AG20443 (cell line): ENCODE data around the gene WIPF2.
"Not testable (repeated sequence)": the region's sequence is repeated elsewhere in the genome, so short reads cannot be mapped to it uniquely, and the experiment has no call there.

ENCODE experiments used
- DNase-seq: peaks from one replicate; pipeline ENCODE4 v3.0.0; 2012; ENCODE audit warnings: low spot score, mixed read lengths

Gene WIPF2

GRCh38 chr17:40191237-40192208 lies 27.6 kb upstream of the WIPF2 start:
- peak; percentile 90 for DNase-seq

DNA sequence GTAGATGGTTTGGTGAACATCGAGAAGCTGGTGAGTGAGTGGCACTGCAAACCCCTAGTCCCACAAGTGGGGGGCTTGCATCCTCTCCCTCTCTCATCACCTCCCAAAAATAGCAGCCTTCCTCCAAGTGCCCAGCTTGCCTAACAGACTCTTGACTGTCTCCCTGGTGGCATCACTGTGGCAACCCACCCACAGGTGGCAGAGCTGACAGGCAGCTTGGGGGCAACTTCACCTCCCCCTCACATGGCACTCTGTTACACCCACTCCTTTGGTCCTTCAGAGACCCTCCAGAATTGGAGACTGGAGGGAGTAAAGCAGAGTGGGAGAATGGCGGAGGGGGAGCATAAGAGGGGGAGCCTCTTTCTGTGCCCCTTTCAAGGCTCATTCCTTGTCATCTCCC lies 26.1 kb upstream of the WIPF2 start:
- DNase-seq = no peak

DNA sequence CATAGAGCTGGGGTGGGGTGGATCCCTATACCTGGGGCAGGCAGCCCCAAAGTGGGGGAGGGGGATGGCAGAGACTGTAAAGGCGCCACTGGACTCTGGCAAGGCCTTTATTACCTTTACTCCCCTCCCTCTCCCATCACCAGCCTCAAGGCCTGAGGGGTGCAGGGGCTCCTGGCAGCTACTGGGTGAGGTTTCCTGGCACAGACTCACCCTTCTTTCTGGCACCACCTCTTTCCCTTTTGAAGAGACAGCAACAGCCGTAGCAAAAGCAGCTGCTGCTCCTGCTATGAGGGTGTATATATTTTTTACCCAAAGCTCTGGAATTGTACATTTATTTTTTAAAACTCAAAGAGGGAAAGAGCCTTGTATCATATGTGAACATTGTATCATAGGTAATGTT lies 24.3 kb upstream of the WIPF2 start:
- DNase-seq = no peak

GRCh38 chr17:40197550-40197949 lies 21.6 kb upstream of the WIPF2 start:
- no peak for DNase-seq

GRCh38 chr17:40197965-40198456 lies 21.1 kb upstream of the WIPF2 start:
- not testable (repeated sequence) for DNase-seq

GRCh38 chr17:40198576-40198975 lies 20.5 kb upstream of the WIPF2 start:
- DNase-seq = no peak

DNA sequence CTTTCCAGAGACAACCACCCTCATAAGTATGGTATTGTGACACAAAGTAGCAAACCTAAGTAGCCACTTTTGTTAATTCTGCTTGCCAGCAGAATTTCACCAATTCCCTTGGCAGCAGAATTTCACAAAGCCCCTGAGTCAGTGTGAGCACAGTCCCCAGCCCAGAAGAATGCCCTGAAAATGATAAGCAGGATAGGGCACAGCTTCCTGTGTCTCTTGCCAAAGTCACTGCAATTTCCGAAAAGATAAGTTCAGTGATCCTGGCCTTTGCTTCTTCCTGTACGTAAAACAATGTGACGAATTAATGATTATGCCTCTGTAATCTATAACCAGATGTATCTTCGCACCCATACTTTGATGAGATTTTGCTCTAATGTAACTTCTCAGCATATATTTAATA lies 16.0 kb upstream of the WIPF2 start:
- no peak for DNase-seq

DNA sequence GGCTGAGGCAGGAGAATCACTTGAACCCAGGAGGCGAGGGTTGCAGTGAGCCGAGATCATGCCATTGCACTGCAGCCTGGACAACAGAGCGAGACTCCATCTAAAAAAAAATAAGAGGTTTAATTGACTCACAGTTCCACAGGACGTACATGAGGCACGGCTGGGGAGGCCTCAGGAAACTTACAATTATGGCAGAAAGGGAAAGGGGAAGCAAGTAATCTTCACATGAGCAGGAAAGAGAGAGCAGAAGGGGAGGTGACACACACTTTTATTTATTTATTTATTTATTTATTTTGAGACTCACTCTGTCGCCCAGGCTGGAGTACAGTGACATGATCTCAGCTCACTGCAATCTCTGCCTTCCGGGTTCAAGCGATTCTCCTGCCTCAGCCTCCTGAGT lies 12.9 kb upstream of the WIPF2 start:
- DNase-seq = not testable (repeated sequence)

- DNase-seq = peak; percentile 73
Observed at GRCh38 chr17:40209404-40210093, 9.6 kb upstream of the WIPF2 start.

- DNase-seq = not testable (repeated sequence)
Observed at GRCh38 chr17:40213914-40214313, 5.2 kb upstream of the WIPF2 start.

DNA sequence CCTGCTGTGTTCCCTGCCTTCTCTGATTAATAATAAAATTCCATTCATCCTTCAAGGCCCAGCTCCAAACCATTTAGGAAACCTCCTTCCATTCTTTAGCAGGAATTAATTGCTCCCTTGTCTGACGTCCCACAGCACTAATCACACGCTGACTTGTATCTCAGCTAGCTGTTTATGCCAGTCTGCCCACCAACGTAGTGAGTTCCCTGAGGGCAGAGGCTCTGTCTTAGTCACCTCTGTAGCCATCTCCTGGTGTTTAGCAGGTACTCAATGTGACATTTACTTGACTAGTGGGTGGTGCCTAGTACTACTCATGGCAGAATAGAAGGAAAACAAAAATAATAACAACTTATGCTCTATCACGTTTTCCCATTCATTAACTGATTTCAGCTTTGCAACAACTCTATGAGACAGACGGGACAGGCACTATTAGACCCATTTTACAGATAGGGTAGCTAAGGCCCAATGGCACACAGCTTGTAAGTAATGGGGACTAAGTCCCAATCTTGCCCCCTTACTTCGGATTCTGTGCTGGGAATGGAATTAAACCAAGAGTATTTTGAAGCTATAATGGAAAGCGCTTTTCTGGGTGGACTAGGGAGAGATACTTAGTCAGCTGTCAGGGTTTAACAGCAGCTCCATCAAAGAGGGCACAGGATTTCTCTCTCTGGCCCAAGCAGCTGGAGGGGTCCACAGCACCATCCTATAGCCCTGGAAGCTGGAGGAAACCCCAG lies 931 bp upstream of the WIPF2 start:
- no peak for DNase-seq

DNA sequence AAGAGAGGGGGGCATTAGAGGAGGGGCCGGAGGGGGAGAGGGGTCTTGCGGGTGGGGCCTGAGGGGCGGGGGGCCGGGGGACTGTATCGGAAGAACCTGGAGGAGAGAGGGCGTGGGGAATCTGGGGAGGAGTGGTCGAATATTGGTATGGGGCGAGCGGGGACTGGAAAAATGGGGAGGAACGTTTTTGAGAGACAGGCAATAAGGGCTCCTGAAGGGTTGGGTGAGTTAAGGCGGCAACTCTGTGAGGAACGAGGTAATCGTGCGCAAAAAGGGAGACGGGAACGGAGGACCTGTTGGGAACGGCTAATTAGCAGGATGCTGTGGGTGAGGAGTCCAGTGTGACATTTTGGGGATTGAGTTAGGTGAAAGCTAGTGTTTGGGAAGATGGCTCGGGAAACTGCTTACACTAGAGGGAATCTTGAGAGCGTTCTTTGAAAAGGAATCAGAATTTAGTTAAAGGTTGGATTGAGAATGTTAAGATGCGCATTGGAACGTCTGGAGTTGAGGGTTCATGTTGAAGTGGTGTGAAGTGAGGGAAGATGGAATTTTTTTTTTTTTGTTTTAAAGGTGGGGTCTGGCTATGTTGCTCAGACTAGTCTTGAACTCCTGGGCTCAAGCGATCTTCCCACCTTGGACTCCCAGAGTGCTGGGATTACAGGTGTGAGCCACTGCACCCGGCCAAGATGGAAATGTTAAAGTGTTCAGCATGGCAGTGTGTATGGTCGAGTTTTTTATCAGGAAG lies 662 bp downstream of the WIPF2 start:
- DNase-seq = peak; percentile 43

DNA sequence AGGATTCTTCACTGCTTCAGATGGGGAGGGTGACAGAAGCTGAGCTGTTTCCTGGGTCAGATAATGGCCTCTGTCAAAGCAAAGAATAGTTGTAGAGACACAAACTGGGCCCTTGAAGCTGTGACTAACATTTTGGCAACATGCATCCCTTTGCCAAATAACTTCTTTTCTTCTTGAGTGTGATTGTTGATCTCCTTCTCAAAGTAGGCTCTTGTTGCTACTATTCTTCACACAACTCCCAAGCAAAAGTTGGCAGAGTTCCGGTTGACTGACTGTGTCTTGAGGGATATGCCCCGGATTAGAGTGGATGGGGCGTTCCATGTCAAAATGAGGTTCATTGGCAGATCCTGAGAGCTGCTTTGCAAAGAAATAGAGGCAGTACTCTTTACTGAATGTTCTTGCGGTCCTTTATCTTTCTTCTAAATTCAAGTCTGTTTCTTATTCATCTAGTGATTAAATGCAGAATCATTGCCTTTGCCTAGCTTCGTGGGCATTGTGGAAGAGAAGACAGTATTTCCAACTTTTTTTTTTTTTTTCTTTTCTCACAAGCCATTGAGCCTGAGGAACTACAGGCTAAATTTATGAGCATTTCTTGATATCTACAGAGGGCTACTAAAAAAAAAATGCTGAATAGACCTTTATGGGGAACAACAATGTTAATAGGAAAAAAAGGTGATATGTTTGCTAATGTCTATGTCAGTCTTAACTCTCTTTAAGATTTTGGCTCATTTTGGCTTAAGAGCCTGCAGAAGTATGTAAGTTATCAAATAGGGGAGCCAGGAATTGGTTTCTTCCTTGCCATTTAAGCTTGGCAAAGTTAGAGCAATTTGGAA lies 5.8 kb downstream of the WIPF2 start:
- peak; percentile 59 for DNase-seq

DNA sequence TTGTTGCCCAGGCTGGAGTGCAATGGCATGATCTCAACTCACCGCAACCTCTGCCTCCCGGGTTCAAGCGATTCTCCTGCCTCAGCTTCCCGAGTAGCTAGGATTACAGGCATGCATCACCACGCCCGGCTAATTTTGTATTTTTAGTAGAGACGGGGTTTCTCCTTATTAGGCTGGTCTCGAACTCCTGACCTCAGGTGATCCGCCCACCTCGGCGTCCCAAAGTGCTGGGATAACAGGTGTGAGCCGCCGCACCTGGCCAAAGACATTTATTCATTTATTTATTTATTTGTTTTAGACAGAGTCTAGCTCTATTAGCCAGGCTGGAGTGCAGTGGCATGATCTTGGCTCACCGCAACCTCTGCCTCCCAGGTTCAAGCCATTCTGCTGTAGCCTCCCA lies 10.0 kb downstream of the WIPF2 start:
- not testable (repeated sequence) for DNase-seq

GRCh38 chr17:40230670-40231069 lies 11.6 kb downstream of the WIPF2 start:
- DNase-seq = no peak

GRCh38 chr17:40231928-40232327 lies 12.8 kb downstream of the WIPF2 start:
- not testable (repeated sequence) for DNase-seq

DNA sequence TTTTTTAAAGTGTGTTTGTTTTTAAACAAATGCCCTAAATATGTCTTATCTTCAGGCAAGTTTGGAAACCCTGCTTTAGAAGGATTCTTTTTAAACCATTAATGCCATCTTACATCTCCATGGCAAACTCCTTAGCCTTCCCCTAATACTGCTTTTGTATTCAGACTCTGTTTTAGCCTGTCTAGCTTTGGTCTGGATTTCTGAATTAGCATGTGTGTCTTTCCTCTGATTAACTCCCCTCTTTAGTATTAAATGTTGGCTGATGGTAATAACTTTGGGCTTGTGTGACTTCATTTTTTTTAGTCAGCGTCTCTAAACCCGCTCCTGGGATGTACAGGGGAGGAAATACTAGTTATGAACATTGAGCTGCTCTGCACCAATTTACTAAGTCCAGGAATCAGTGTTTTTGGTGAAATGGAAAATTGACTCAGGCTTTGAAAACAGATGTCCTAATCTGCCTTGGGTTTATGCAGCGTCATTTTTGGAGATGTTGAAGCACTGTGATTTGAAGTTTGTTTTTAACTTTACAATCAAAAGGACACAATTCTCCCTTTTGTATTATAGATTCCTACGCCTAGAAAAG lies 22.2 kb downstream of the WIPF2 start:
- peak; percentile 31 for DNase-seq

- DNase-seq = no peak
Observed at GRCh38 chr17:40242774-40243173, 23.7 kb downstream of the WIPF2 start.

GRCh38 chr17:40243761-40244160 lies 24.7 kb downstream of the WIPF2 start:
- DNase-seq = peak; percentile 27

- DNase-seq = no peak
Observed at GRCh38 chr17:40244255-40244654, 25.2 kb downstream of the WIPF2 start.
